AG09319 (cell line): Measurements from ENCODE around the gene ATP11A.

ENCODE experiments used
- DNase-seq: peaks from one replicate; pipeline ENCODE4 v3.0.0-alpha.2; 2010; ENCODE audit warnings: low read depth; ENCODE audit errors: extremely low read depth
- CTCF ChIP-seq: IDR thresholded peaks from 2 replicates; pipeline ENCODE4 v1.5.1; 2011; ENCODE audit warnings: low read depth, mild to moderate bottlenecking, inconsistent platforms, low read length, moderate library complexity

Gene ATP11A

DNA sequence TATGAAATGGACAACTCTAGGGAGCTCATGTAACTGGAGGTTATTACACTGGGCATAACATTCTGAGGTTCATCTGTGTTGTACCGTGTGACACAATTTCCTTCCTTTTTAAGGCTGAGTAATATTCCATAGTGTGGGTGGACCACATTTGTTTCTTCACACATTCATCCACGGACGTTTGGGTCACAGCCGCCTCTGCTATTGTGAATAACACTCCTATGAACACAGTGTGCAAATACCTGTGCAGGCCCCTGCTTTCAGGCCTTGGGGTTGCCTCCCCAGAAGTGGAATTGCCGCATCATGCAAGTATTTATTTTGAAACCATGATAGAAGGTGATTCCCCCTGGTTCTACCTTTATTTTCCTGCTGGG lies 215.8 kb downstream of the ATP11A start:
- no peak for TF ChIP-seq CTCF
- no peak for DNase-seq

DNA sequence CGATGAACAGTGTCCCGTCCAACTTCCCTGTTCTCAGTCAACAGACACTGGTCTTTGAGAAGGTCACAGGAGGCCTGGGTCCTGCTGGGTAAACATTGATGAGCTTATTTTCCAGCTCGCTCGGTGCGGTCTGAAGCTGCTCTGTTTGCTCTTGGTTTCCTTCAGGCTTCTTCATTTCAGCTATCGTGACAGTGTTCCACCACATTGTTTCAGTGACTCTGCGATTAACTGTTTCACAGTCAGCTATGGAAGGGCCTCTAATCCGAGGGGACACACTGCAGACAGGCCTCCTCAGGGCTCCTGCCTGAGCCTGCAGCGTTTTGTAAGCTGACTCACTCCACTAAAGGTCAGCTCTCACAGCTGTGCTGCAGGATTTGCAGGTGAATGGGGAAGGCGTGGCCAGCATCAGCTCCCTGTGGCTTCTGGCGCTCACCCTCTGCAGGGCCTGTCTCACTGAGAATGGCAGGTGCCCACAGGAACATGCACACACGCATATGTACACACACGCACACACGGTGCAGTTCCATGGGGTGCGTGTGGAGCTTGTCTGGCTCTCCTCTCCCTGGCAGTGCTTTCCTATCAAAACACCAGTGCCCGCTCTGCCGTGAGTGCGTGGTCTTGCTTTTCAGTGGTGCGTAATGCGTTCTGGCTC lies 216.3 kb downstream of the ATP11A start:
- no peak for DNase-seq

DNA sequence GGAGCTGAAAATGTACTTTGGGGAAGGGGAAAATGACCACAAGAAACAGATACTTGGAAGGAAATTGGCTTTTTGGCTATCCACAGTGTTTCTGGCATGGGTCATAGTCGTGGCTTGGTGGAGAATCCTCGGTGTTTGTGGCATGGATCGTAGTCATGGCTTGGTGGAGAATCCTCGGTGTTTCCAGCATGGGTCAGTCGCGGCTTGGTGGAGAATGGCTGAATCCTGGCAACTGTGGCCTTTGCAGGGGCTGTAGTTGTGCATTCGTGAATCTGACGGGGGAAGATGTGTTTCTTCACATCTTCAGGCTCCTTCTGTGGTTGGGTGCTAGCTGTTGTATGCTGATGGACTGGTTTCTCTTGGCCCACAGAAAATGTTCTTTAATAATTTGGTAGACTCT lies 217.4 kb downstream of the ATP11A start:
- no peak for TF ChIP-seq CTCF
- DNase-seq: no peak

More for the DNA sequence above, 216.3 kb downstream of the ATP11A start:
- TF ChIP-seq CTCF: no peak

- TF ChIP-seq CTCF: no peak
- no peak for DNase-seq
Observed at GRCh38 chr13:112907871-112908331, 218.1 kb downstream of the ATP11A start.

DNA sequence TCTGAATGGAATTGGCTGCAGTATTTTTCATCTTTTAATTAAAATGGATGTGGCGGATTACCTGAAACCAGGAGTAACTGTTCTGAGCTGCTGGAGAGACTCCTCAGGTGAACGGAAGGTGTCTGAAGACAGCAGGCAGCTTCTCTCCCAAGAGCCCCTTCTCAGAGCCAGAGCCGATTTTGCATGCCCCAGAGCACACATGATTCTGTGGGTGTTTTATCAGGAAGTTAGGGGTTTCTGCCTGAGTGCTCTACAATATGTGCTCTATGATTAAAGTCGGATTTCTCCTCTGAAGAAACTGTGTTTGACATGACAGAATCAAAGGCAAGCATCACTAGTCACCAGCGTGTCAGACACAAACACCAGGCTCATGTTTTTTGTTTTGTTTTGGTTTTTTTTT lies 218.5 kb downstream of the ATP11A start:
- no peak for DNase-seq
- TF ChIP-seq CTCF: no peak

GRCh38 chr13:112910016-112910415 lies 220.2 kb downstream of the ATP11A start:
- TF ChIP-seq CTCF: no peak
- no peak for DNase-seq

DNA sequence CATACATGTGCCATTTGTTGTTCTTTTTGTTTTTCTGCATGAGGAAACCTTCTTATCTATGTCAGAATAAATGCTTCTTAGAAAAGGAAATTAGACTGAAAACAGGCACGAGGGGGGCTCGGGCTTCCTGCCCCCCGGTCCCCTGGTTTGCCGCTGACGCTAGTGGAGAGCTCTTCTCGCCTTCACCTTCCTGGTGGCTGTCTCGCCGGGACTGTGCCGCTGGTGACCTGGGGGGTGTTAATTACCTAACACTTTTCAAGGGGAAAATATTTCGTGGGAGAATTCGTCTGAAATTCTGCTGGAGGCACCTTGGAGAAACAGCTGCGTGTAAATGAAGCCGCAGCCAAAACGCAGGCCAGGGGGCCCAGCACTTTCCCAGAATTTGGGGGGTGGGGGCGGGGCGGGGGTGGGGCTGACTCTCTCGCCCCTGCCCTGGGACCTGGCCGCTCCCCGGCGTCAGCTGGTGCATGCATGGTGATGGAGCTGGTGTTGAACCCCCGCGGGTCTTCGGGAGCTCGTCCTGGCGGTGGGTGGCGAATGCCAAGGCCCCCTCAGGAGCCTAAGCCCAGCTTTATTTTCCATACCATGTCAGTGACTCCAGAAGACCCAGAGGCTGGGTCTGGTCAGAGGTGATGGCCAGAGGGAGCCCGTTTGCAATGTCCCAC lies 220.9 kb downstream of the ATP11A start:
- TF ChIP-seq CTCF: no peak

More for the DNA sequence above, 220.9 kb downstream of the ATP11A start:
- DNase-seq: no peak
